ENCODE results near the gene EPSTI1.

DNA sequence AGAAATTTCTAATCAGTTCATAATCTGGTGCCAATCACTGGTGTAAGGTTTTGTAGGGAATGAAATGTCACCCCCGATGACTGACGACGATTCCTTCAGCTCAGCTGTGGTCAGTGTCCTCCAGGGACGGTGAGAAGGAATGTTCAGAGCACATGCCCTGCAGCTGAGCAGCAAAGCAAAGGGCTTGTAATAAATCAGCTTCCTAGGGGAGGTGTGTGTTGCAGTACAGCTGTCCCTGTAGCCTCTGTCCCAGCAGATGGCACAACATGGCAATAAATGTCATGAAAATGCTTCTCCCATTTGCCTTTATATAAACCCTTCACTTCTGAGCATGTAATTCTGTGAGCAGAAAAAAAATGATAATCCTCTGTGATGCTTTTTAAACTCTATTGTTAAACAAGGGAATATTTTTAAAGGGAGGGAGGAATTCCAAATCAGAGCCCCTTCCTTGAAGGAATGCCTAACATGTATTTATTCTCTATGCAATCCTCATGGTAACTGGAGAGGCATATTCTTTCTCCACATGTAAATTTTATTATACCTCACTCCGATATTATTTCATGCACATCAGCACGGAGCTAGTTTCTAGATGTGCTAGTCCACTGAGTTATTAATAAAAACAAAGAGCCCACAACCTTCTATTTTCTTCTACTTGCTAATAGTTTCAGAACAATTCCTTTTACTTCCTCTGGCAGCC is 108.1 kb downstream of the EPSTI1 start:
- TF ChIP-seq, protein P1, sequence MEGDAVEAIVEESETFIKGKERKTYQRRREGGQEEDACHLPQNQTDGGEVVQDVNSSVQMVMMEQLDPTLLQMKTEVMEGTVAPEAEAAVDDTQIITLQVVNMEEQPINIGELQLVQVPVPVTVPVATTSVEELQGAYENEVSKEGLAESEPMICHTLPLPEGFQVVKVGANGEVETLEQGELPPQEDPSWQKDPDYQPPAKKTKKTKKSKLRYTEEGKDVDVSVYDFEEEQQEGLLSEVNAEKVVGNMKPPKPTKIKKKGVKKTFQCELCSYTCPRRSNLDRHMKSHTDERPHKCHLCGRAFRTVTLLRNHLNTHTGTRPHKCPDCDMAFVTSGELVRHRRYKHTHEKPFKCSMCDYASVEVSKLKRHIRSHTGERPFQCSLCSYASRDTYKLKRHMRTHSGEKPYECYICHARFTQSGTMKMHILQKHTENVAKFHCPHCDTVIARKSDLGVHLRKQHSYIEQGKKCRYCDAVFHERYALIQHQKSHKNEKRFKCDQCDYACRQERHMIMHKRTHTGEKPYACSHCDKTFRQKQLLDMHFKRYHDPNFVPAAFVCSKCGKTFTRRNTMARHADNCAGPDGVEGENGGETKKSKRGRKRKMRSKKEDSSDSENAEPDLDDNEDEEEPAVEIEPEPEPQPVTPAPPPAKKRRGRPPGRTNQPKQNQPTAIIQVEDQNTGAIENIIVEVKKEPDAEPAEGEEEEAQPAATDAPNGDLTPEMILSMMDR (conservative IDR thresholded peaks at IDR 0.05 in 1 of 2, IDR thresholded peaks at IDR 0.05 in 1 of 2; ENCODE audit: extremely low read depth in 1 of 2, insufficient read depth in 1 of 2, low read depth in 1 of 2, low read length in 2 of 2): peak; percentile 29 to 36
- no peak for TF ChIP-seq EZH2 (IDR thresholded peaks at IDR 0.05; ENCODE audit: borderline replicate concordance, low read length)
